Measurements from ENCODE around the gene SLC35G2. TPM values are rescaled to one million over a fixed set of nuclear protein-coding genes. Genes with fewer than 3 reads are reported as not detected.

The SLC35G2 gene
- total RNA-seq, 1 experiment from 2014 or later = 6.6 TPM

- H3K9ac ChIP-seq (ENCODE audit: extremely low read depth, insufficient read length, low read length) = no peak overlapping the region
- H3K56ac ChIP-seq (ENCODE audit: insufficient read length, low read depth, low read length) = no peak overlapping the region
- peaks cover 4% of the 10 kb centered on the region for H4K20me1 ChIP-seq (ENCODE audit: control insufficient read depth, insufficient read depth, insufficient read length)
- H3T11ph ChIP-seq (ENCODE audit: low read length) = no peak overlapping the region
- H3K23ac ChIP-seq (ENCODE audit: insufficient read length, low read depth, low read length) = no peak overlapping the region
- no peaks in the 10 kb centered on the region for H3K9me3 ChIP-seq (ENCODE audit: control insufficient read depth, low read depth, low read length)
- peaks cover 56 to 58% of the 10 kb centered on the region in 2 experiments for H3K4me1 Mint-ChIP-seq
- no peaks in the 10 kb centered on the region for H3K27me3 ChIP-seq (ENCODE audit: insufficient read depth, low read length)
- H3K79me2 ChIP-seq (ENCODE audit: insufficient read depth, low read length) = peaks cover 23% of the 10 kb centered on the region; the same call in 1 of the 2 replicates
- H4K91ac ChIP-seq (ENCODE audit: insufficient read length, low read depth, low read length) = no peak overlapping the region
- TF ChIP-seq CTCF (conservative IDR thresholded peaks at IDR 0.05) = no peak
- H3K27me3 Mint-ChIP-seq (ENCODE audit: low read depth) = no peaks in the 10 kb centered on the region; the same call in 1 of the 2 replicates
- no peak overlapping the region for H3K4me2 ChIP-seq (ENCODE audit: insufficient read depth, insufficient read length, low read length)
- H2BK12ac ChIP-seq (ENCODE audit: insufficient read length, low read depth, low read length) = no peak overlapping the region
- H2BK20ac ChIP-seq (ENCODE audit: low read depth, low read length, poor library complexity, severe bottlenecking) = no peak overlapping the region
- no peak overlapping the region for H2AK5ac ChIP-seq (ENCODE audit: insufficient read length, low read length)
- no peak overlapping the region for H3K27ac ChIP-seq (ENCODE audit: insufficient read length, low read depth, low read length)
- H3K27ac Mint-ChIP-seq = no peak overlapping the region
- peaks cover 6 to 14% (median 9%) of the 10 kb centered on the region in 3 experiments for H3K36me3 Mint-ChIP-seq (ENCODE audit: insufficient read depth in 1 of 3, low read depth in 3 of 3)
- WGBS (ENCODE audit: extremely low coverage, insufficient read length, low lambda C conversion rate) = no CpG with 5 or more reads among the region's 1 CpG
- H2BK15ac ChIP-seq (ENCODE audit: low read depth, low read length) = no peak overlapping the region
- H2BK120ac ChIP-seq (ENCODE audit: low read depth, low read length, poor library complexity, severe bottlenecking) = no peak overlapping the region
- H4K5ac ChIP-seq (ENCODE audit: insufficient read length, low read depth, low read length) = no peak overlapping the region
- H3K4me3 Mint-ChIP-seq = no peak overlapping the region
- peaks cover 3 to 7% of the 10 kb centered on the region in 2 experiments; a peak in 4 of 5 replicates for H3K9me3 Mint-ChIP-seq
- H3K23me2 ChIP-seq (ENCODE audit: insufficient read length, low read depth, low read length, poor library complexity, severe bottlenecking) = no peaks in the 10 kb centered on the region
- no peak for DNase-seq
- H3K18ac ChIP-seq (ENCODE audit: insufficient read length, low read depth, low read length) = no peak overlapping the region
- H3K4ac ChIP-seq (ENCODE audit: low read depth, low read length) = no peak overlapping the region
- no peak overlapping the region for H3K14ac ChIP-seq (ENCODE audit: insufficient read depth, low read length)
- no peaks in the 10 kb centered on the region for H3K79me1 ChIP-seq (ENCODE audit: insufficient read depth, low read depth, low read length, poor library complexity, severe bottlenecking)
- peaks cover 3% of the 10 kb centered on the region; the same call in 1 of the 2 replicates for H3K4me1 ChIP-seq (ENCODE audit: insufficient read depth, low read length)
- H2AFZ ChIP-seq (ENCODE audit: low read length) = no peak overlapping the region
- no peak overlapping the region for H2BK5ac ChIP-seq (ENCODE audit: insufficient read length, low read length)
- no peak overlapping the region for H4K8ac ChIP-seq (replicated peaks; ENCODE audit: insufficient read length, low read depth, low read length)
Measured at GRCh38 chr3:136903899-136904298, 85.0 kb downstream of the SLC35G2 start.

All from H9 (cell line).